COLO668 (cell line): ENCODE measurements around the gene DOCK11.

Experiments
- DNase-seq: peaks from one replicate; lab custom pipeline; 2025; ENCODE audit not compliant: unreplicated experiment; lab: John Stamatoyannopoulos, UW

DOCK11 gene

DNA sequence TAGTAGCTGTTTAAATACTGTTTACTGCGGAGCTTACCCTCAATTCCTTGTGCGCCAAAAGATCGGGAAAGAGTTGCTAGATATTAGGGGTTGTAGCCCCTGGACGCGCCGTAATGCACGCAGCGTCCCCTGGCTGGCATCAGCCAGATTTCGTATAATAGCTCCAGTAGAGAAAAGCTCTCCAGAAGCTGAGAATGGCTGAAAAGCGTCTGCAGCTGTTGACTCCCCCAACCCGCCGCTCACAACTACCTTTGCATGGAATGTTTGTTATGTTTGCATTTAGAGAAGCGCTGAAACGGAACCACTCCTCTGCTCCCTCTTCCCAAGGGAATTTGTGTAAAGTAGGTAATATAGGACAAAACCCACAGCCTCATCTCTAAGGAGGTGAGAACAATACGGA, 3.7 kb downstream of the DOCK11 start:
- no peak for DNase-seq

DNA sequence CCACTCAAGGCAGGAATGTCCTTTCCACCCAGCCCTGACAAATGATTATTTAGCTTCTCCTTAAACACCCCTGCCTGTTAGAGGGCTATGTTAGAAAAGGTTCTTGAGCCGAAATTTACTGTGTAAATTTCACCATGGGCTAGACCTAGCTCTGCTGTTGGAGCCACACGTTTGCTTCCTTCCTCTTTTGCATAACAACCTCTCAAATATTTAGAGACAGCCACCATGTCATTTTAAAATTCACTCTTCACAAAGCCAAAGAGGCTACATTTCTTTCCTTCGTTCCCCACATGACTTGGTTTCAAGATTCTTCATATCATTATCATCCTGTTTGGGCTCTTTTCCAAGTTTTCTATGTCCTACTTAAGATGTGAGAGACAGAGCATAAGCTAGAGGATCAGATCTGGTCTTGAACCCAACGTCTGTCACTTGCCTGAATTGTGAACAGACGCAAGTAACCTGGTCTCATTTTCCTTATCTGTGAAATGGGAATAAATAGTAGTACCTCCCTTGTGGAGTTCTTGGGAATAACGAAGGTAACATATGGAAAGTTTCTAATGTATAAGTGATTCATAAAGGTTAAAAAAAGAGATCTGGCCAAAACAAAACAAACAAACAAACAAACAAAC, 6.7 kb downstream of the DOCK11 start:
- no peak for DNase-seq

DNA sequence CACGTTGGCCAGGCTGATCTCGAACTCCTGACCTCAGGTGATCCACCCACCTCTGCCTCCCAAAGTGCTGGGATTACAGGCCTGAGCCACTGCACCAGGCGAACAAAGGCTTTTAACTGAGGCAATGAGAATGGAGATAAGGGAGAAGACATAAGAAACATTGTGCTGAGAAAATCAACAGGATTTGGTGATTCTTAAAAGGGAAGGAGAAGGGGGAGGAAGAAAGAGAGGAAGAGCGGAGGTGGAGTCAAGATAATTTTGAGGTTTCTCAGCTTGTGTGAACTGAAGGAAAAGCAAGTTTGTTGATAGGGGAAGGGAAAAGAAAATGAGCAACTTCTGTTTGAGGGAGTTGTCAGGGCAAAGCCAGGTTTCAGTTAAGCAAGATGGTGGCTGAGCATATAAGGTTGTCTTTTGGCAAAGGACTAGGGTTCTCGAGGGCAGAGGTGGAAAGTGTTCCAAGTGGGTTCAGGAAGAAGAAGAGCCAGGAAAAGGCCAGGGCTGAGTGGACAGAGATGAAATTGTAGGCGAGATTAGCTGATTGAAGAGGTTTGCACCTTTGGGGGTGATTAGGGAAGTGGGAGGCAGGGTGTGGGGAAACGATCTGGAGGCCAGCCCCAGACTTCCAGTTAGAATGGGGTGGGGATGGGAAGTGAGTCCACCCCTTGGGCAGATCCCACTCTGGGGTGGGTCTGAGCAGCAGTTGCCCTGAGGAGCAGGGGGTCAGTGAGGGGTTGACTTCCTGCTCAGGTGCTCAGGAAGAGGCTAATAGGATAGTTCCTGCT, 7.8 kb downstream of the DOCK11 start:
- no peak for DNase-seq

DNA sequence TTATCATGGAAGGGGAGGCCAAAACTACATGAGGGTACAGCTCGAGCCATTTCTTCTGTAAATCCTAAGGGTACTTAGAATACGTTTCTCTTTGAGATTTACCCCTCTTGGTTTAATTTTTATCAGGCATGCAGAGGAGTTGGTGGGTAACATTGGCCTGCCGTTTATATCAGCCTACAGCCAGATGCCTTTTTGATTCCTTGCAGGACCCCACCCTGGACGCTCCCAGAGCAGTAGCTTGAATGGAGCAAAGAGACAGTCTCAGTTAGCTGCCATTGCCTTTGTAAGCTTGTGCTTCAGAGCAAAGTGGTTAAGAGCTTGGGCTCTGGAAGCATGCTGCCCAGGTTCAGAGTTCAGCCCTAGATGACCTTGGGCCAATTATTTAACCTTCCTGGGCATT, 9.0 kb downstream of the DOCK11 start:
- no peak for DNase-seq

DNA sequence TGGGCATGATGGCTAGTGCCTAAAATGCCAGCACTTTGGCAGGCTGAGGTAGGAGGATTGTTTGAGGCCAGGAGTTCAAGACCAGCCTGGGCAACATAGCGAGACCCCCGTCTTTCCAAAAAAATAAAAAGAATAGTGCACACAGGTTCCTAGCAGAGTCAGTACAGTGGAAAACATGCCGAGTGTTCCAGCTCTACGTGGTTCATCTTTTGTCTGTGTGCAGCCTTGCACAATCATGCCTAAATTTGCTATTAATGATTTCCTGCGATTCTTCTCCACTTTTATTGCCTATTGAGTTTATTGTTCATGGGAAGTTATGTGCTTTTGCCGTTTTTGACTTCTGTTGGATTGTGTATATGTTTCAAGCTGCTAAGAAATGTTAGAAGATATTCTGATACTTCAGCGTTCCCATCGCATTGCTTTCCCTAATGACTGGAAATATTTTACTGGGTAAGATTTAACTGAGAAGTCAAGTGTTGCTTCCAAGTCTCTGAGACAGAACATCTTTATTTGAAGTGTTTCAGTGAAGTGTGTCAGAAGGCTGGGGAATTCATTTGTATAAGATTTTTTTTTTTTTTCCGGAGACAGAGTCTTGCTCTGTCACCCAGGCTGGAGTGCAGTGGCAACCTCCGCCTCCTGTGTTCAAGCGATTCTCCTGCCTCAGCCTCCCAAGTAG, 11.3 kb downstream of the DOCK11 start:
- no peak for DNase-seq

DNA sequence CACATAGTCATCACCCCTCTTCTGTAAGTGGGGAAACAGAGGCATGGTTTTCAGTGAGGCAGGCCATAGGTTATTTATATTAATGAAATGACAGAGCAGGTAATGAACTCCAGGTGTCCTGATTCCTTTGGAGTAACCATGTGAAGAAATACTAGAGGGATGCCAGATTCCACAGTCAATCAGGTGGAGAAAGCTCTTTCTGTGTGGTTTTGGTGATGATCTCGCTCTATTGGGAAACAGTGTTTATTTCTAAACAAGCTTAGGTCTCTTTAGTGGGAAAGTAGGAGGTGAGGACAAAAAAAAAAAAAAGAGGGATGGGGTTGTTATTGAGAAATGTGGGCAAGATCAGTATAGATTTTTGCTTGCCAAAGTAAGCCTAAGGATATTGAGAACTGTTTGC, 12.2 kb downstream of the DOCK11 start:
- no peak for DNase-seq

DNA sequence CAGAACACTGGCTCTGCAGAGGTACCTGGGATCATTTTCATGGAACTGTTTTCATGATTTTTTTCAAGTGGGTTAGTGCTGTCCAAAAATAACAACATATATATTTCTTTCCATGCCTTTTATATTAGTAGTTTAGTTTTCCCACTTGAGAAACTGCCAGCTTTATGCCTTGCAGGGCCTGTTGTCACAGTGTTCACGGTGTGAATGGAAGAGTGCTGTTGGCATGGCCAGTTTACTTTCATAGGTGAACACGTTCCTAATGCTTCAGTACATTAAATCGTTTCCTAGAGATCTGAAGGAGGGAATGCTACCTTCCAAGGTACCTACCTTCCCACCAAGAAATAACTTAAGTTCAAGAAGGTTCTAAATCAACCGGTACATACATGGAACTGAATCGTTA, 12.6 kb downstream of the DOCK11 start:
- no peak for DNase-seq

DNA sequence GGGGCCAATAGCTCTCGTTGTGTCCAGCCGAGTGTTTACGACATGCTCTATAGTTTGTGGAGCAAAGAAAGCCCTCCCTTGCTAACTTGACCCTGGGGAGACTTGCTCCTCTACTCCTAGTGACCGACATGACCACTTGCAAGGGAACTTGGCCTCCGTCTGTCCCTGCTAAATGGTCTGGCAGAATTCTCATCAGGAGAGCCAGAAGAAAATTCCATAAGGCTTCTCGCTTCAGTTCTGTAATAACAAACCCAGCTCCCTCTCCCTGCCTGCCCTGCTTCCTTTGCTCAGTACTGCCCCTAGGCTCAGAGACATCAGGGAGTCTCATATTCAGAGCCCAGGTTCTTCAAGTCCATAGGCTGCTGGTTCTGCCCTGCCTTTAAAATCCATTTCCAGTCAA, 13.0 kb downstream of the DOCK11 start:
- no peak for DNase-seq

DNA sequence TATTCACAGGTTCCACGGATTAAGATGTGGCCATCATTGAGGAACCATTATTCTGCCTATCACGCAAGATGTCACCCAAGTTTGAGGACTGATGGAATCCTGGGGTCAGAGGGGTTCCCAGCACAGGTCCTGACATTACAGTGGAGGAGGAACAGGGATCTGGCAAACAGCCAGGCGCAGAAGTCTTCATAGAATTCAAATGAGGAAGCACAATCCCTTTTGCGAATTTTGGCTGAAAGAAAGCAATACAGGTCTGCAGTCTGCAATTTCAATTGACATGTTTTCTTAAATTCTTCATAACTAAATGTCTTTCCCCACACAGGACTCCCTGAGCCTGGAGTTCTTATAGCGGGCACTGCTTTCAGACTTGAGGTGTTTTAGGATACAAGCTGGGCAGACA, 14.5 kb downstream of the DOCK11 start:
- no peak for DNase-seq

DNA sequence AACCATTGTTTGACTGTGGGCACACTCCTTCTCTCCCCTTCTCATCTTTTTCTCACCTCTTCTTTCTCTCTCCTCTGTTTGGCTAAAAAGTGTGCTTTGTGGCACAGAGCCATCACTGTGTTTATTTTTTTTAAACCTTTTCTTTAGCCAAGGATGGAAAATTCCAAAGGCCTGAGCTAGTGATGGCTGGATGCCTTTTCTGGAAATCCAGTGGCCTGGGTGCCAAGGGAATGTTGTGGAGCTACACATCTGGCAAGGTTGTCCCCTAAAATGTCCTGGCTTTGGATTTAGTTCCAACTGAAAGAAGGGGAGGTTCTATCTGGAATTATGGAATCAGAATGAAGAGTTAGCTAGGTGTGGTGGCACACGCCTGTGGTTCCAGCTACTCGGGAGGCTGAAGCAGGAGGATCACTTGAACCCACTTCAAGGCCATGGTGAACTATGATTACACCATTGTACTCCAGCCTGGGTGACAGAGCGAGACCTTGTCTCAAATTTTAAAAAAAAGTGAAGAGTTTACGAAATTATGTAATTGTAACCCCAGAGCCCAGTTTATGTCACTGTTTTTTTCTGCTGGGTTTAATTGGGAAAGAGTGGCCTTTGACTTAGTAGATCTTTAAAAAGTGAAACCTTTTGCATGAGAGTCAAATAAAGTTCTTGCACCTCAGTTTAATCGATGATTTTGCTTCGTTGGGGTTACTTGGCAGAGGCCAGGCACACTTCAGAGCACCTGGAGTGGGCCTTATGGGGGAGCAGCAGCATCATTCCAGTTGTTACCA, 17.7 kb downstream of the DOCK11 start:
- DNase-seq: no peak

DNA sequence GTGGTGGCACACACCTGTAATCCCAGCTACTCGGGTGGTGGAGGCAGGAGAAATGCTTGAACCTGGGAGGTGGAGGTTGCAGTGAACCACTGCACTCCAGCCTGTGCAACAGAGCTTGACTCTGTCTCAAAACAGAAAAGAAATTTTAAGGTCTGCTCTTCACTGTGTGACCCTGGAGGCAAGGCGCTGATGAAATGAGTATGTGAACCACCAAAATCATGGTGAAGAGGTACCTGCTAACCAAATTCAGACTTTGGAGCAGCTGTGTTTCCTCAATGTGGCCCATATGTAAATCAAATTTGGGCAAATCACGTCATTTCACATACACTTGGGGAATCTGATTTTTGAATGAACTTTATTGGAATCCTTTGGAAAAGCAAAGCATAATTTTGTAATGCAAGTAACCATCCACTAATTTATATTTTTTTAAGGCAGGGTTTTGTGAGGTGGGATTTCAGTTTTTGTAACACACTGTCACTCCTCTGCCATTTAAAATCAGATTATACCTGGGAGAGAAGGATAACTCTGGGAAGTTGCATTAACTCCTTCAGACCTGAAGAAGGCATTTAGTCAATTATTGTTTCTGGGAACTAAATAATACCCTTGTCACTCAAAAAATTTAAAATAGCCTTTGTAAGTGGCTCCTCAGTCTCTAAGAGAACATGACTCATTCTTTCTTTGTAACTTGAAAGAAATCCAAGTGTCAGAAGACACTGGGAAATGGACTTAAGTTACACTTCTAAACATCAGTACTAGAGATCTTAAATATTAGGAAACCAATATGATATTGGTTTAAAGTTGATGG, 24.0 kb downstream of the DOCK11 start:
- no peak for DNase-seq

DNA sequence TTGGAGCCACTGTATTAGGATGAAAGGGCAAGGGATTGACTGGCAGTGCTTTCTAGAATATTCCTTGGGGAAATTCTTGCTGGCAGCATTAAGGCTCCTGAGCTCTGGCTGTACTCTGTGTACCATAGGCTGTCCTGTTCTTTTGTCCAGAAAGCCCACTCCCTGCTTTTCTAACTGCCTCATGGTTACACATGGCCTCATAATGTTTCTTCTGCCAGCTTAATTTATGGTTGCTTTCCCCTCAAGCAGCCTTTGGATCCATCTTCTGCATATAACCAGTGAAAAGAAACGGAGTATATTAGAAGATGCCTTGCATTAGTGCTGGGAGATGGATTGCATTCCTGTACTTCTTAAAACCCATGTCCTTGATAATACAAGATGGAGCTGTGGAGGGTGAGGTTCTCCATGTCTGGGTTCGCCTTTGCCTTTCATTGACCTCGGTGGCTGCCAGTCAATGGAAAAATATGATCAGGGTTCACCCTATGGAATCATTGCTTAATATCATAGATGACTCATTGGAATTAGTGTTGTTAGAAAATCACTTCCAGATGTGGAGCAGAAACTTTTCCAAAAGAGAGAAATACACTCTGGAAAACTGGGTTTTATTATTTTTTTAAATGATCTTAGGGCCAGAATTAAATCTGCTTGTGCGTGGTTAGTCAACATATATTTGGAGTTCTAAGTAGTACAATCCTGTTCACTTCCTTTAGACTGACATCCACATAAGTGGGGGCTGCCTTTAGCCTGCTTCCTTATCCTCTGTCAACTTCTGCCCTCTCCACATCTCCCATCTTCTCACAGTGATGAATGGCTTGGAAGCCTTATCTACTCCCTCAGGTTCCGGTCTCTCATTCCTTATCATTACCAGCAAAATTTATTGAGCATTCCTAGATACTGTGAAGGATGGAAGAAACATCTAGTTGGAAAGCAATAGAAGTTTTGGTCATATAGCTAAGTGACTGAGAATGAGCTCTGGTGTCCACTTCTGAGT, 24.9 kb downstream of the DOCK11 start:
- DNase-seq: no peak

DNA sequence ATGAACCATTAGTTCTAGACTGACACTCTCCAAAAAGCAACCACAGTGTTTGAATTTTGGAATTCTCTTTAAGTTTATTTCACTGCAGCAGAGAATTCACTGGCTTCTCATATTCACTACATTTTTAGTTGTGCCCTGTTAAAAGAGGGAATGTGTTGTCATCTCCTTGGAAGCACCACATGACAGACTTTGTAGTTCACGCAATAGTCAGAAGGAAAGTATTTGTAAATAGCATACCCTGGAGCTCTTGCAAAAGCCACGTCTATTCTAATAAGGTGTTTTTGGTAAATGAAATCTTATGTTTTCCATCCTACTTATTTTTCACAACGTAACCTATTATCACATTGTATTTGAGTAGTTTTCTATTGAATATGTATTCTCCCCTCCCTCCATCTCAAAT, 25.8 kb downstream of the DOCK11 start:
- DNase-seq: no peak

DNA sequence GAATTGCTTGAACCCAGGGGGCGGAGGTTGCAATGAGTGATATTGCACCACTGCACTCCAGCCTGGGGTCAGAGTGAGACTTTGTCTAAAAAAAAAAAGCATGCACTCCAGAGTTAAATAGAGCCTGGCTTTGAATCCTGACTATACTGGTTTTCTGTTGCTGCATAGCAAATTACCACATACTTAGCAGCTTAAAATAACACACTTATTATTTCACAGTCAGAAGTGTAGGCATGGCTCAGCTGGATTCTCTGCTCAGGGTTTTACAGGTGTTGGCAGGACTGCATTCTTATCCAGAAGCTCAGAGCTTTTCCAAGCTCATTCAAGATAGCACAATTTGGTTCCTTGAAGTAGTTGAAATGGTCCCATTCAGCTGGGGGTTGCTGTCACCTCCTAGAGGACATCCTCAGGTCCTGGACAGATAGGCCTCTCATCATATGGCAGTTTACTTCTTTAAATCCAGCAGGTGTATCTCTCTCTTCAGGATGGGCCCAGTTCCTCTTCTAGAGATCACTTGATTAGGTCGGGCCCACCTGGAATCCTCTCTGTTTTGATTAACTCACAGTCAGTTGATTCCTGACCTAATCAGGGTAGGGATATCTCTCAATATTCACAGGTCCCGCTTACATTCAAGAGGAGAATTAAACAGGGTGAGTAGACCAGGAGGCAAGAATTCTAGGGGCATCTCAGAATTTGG, 26.8 kb downstream of the DOCK11 start:
- no peak for DNase-seq

DNA sequence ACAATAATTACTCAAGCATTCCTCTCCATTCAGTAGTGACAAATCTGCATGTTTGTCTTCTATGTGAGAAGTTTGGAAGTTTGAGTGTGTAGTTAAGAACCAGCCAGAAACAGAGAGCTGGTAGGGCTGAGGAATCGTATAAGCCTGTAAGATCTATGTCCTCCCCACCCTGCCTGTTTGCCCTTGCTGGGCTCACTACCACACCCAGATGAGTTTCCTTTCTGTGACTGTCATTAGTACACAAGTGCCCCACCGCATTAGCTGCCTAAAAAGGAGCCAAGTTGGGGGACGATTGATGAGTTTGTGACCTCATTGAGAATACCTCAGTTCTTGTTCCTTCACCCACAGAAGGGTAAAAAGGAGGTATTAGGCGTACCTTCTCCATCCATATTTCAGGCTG, 28.3 kb downstream of the DOCK11 start:
- DNase-seq: no peak

DNA sequence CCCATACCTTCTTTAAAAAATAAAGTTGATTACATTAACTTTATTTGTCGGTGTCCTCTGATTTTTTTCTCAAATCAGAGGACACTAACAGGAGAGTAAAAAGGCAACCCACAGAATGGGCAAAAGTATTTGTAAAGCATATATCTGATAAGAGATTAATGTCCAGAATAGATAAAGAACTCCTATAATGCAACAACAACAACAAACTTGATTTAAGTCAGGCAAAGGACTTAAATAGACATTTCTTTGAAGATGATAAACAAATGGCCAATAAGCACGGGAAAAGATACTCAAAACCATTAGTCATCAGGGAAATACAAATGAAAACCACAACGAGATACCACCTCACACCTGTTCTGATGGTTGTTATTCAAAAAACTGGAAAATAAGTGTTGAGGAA, 28.7 kb downstream of the DOCK11 start:
- DNase-seq: no peak

DNA sequence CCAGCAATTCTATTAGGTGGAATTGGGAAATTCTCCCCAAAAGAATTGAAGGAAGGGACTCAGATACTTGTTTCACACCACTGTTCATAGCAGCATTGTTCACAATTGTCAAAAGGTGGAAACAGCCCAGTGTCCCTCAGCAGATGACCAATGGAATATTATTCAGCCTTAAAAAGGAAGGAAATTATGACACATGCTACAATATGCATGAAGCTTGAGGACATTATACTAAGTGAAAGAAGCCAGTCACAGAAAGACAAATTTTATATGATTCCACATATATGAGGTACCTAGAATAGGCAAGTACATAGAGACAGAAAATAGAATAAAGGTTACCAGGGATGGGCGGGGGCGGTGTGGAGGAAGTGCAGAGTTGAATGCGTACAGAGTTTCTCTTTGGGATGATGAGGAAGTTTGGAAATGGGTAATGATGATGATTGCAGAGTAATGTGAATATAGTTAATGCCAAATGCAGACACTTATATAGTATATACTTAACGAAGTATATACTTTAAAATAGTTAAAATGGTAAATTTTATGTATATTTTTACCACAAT, 29.6 kb downstream of the DOCK11 start:
- DNase-seq: no peak

DNA sequence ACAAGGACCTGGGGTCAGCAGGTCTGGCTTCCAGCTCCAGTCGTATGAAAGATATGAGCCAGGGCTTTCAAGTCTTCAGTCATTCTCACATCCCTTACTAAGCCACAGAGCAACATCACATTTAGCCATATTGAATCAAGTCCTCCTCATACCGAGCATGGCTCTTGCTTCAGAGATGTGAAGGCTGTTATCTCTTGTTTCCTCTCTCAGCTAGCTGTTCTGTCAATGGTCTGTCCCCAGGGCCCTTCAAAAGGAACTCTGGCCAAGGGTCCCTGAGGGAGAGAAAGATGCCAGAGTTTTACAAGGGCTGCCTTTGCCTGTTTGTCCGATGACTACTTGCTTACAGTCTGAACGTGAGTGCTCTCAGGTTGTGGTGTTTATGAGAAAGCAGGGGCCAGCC, 30.5 kb downstream of the DOCK11 start:
- no peak for DNase-seq
